ENCODE results near the gene COL2A1. TPM values are rescaled to one million over a fixed set of nuclear protein-coding genes. Genes with fewer than 3 reads are reported as not detected.

COL2A1 gene
- total and polyA plus RNA-seq, 4 donors = 0.05 to 8.7 (median 0.15) TPM; not detected in 1

DNA sequence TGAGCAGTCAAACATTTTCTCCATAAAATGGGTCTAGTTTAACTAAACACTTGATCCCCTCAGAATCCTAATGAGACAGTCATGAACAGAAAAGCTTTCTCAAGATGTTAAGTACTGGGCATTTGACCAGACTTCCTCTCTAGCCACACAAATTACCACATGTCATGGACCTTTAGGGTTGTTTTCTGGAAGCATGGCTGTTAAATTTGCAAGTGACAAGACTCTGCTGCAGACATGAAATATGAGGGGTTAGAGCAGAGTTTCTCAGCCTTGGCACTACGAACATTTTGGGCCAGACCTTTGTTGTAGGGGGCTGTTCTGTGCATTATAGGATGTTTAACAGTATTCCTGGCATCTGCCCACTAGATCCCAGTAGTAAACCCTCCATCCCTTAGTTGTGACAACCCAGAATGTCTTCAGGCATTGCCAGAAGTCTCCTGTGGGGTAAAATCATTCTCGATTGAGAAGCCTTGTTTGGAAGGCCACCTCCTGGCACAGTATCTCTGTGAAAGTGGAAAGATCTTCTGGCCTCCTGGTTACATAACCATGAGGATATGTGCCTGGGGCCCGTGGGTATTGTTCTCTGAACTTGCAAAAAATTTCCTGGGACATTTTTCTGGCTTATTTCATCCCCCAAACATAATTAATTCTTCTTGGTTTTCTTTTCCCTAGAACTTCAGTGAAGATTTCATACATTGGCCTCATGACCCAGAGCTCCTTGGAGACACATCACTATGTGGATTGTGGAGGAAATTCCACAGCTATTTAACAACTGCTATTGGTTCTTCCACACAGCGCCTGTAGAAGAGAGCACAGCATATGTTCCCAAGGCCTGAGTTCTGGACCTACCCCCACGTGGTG, 36.6 kb downstream of the COL2A1 start:
- WGBS, 2 donors = 65 to 68% methylated on average over 5 of the region's 5 CpGs
- Histone ChIP-seq H3K27ac (ENCODE audit: low read depth in 1 of 2, low read length in 1 of 2) (no peak overlapping the region), H3K4me3 (no peak overlapping the region), H3K27me3 (ENCODE audit: control insufficient read depth in 3 of 3, insufficient read depth in 3 of 3, low read length in 2 of 3) (no peaks in the 10 kb centered on the region), H3K36me3 (ENCODE audit: control insufficient read depth in 4 of 4, insufficient read depth in 4 of 4, low read length in 4 of 4) (peaks cover 2 to 10% (median 4%) of the 10 kb centered on the region in 4 donors), H3K9me3 (ENCODE audit: control insufficient read depth in 4 of 4, insufficient read depth in 3 of 4, low read length in 3 of 4) (no peaks in the 10 kb centered on the region), H3K9ac (ENCODE audit: insufficient read depth in 1 of 2, low read length in 2 of 2) (no peak overlapping the region), H3K4me1 (ENCODE audit: control insufficient read depth in 5 of 5, insufficient read depth in 5 of 5, low read length in 5 of 5) (peaks cover 0 to 15% (median 6%) of the 10 kb centered on the region in 5 donors)
- no peak for ATAC-seq (ENCODE audit: insufficient read depth, low FRiP score)
- DNase-seq = peak in 1 of 3 donors; percentile 24
- TF ChIP-seq, protein P1, sequence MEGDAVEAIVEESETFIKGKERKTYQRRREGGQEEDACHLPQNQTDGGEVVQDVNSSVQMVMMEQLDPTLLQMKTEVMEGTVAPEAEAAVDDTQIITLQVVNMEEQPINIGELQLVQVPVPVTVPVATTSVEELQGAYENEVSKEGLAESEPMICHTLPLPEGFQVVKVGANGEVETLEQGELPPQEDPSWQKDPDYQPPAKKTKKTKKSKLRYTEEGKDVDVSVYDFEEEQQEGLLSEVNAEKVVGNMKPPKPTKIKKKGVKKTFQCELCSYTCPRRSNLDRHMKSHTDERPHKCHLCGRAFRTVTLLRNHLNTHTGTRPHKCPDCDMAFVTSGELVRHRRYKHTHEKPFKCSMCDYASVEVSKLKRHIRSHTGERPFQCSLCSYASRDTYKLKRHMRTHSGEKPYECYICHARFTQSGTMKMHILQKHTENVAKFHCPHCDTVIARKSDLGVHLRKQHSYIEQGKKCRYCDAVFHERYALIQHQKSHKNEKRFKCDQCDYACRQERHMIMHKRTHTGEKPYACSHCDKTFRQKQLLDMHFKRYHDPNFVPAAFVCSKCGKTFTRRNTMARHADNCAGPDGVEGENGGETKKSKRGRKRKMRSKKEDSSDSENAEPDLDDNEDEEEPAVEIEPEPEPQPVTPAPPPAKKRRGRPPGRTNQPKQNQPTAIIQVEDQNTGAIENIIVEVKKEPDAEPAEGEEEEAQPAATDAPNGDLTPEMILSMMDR (IDR thresholded peaks at IDR 0.05; ENCODE audit: control extremely low read depth, extremely low read depth) = no peak

DNA sequence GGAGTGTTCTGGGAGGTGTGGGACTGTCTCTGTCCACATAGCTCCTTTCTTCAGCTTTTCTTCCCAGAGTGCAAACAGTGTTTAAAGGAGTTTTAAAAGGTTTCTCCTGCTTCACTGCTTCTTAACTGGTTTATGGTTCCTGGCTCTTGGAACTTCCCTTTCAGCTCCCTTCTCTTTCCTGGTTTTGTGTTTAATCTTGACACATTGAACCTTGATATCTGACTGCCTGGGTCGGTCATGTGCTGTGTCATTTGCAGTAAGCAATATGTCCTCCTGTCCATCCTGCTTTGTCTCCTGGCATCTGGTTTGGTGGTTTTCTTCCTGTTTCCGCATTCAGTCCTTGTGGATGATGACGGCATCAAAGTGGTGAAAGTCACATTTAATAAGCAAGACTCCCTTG, 38.7 kb downstream of the COL2A1 start:
- Histone ChIP-seq H3K9me3 (ENCODE audit: control insufficient read depth in 4 of 4, insufficient read depth in 3 of 4, low read length in 3 of 4) (no peaks in the 10 kb centered on the region), H3K27ac (ENCODE audit: low read depth in 1 of 2, low read length in 1 of 2) (no peak overlapping the region), H3K4me3 (no peak overlapping the region), H3K4me1 (ENCODE audit: control insufficient read depth in 5 of 5, insufficient read depth in 5 of 5, low read length in 5 of 5) (peaks cover 0 to 19% (median 6%) of the 10 kb centered on the region in 5 donors), H3K36me3 (ENCODE audit: control insufficient read depth in 4 of 4, insufficient read depth in 4 of 4, low read length in 4 of 4) (peaks cover 2 to 10% (median 4%) of the 10 kb centered on the region in 4 donors), H3K27me3 (ENCODE audit: control insufficient read depth in 3 of 3, insufficient read depth in 3 of 3, low read length in 2 of 3) (peaks cover 0 to 3% (median 0%) of the 10 kb centered on the region in 3 donors), H3K9ac (ENCODE audit: insufficient read depth in 1 of 2, low read length in 2 of 2) (no peak overlapping the region)
- no peak for DNase-seq
- TF ChIP-seq, protein P1 (IDR thresholded peaks at IDR 0.05; ENCODE audit: control extremely low read depth, extremely low read depth) = no peak
- no peak for ATAC-seq (ENCODE audit: insufficient read depth, low FRiP score)
- 80 to 86% methylated on average over 3 of the region's 3 CpGs for WGBS, 2 donors

DNA sequence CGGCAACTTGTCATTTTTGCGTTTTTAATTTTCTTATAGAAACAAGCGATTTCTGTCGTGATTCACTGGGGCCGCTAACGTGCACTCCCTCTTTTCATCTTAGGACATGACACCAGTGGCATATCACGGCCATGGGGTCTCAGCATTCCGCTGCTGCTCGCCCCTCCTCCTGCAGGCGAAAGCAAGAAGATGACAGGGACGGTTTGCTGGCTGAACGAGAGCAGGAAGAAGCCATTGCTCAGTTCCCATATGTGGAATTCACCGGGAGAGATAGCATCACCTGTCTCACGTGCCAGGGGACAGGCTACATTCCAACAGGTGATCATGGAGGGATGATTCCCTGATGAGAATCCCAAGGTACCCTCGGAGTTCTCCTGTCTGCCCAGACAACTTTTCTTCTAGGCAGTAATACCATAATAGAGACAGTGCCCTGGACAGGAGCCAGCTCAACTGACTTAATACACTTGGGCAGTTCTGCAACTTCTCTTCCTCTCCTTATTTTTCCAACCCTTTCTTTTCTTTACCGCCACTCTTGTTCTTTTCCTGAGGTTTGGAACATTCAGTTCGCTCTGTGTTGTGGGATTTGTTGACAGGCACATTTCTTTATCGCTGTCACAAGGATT, 40.1 kb downstream of the COL2A1 start:
- Histone ChIP-seq H3K4me3 (peak overlapping the region; percentile 77), H3K9ac (ENCODE audit: insufficient read depth in 1 of 2, low read length in 2 of 2) (peak overlapping the region in 1 of 2 donors; percentile 33), H3K36me3 (ENCODE audit: control insufficient read depth in 4 of 4, insufficient read depth in 4 of 4, low read length in 4 of 4) (peaks cover 2 to 10% (median 4%) of the 10 kb centered on the region in 4 donors), H3K27me3 (ENCODE audit: control insufficient read depth in 3 of 3, insufficient read depth in 3 of 3, low read length in 2 of 3) (peaks cover 0 to 3% (median 0%) of the 10 kb centered on the region in 3 donors), H3K9me3 (ENCODE audit: control insufficient read depth in 4 of 4, insufficient read depth in 3 of 4, low read length in 3 of 4) (no peaks in the 10 kb centered on the region), H3K27ac (ENCODE audit: low read depth in 1 of 2, low read length in 1 of 2) (no peak overlapping the region), H3K4me1 (ENCODE audit: control insufficient read depth in 5 of 5, insufficient read depth in 5 of 5, low read length in 5 of 5) (peaks cover 0 to 19% (median 6%) of the 10 kb centered on the region in 5 donors)
- no peak for ATAC-seq (ENCODE audit: insufficient read depth, low FRiP score)
- 16 to 17% methylated on average over 18 of the region's 18 CpGs for WGBS, 2 donors
- TF ChIP-seq, protein P1 (IDR thresholded peaks at IDR 0.05; ENCODE audit: control extremely low read depth, extremely low read depth) = no peak
- DNase-seq = peak in 1 of 3 donors; percentile 34

All from lung (tissue), 12 donors.